Transverse colon (tissue), 4 donors: ENCODE data around the gene OR2S2. TPM values are rescaled to one million over a fixed set of nuclear protein-coding genes. Genes with fewer than 3 reads are reported as not detected.

Source experiments
- DNase-seq: peaks from one replicate; pipeline ENCODE4 v3.0.0-alpha.2; 2019
- H3K27ac ChIP-seq, 4 donors: fragments of 200-600 bp; sonication (generic); 2 replicates each; pipeline ENCODE4 v1.5.1; 2016 to 2018; ENCODE audit warnings: inconsistent platforms in 4 of 4
- H3K27me3 ChIP-seq: fragments of 200-600 bp; sonication (generic); 2 replicates; pipeline ENCODE4 v1.5.1; 2017; ENCODE audit warnings: inconsistent platforms
- H3K36me3 ChIP-seq, 4 donors: fragments of 200-600 bp; sonication (generic); 2 replicates each; pipeline ENCODE4 v1.5.1; 2017 to 2019; ENCODE audit warnings: inconsistent platforms in 4 of 4
- H3K4me1 ChIP-seq, 4 donors: fragments of 200-600 bp; sonication (generic); 2 replicates each; pipeline ENCODE4 v1.5.1; 2017 to 2020; ENCODE audit warnings: inconsistent platforms in 4 of 4
- H3K4me3 ChIP-seq, 4 donors: fragments of 200-600 bp; sonication (generic); 1 replicate in 1 of 4; 2 replicates in 3 of 4; pipeline versions ENCODE4 v1.5.1 to v1.6.1; 2017 to 2019; ENCODE audit warnings: inconsistent platforms in 4 of 4
- H3K9me3 ChIP-seq, 2 donors: fragments of 200-600 bp; sonication (generic); 2 replicates each; pipeline ENCODE4 v1.5.1; 2017 to 2019; ENCODE audit warnings: inconsistent platforms in 2 of 2
- EP300 ChIP-seq: sonication (generic); formaldehyde crosslinking; IDR thresholded peaks from one replicate; pipeline ENCODE4 v1.6.1; 2017; ENCODE audit warnings: antibody characterized with exemption, low read depth
- POLR2A ChIP-seq: fragments of 450-650 bp; IDR thresholded peaks from one replicate; pipeline ENCODE4 v1.6.1; 2016; ENCODE audit warnings: antibody characterized with exemption, mild to moderate bottlenecking, moderate library complexity
- POLR2AphosphoS5 ChIP-seq, 3 donors: sonication (generic); formaldehyde crosslinking; IDR thresholded peaks; one replicate each; pipeline ENCODE4 v1.6.1; 2016; ENCODE audit warnings: antibody characterized with exemption in 3 of 3
- WGBS, 2 donors: methylation state at CpG; one replicate each; pipeline ENCODE4 v1.1.5; 2018; ENCODE audit warnings: low coverage in 1 of 2; 5-methylcytosine and 5-hydroxymethylcytosine counted together
- in situ Hi-C, 4 donors: fragments of 200-750 bp; cut with MboI; loops; one replicate each; pipeline versions ENCODE4 v1.15.0 to v1.15.1; 2017; ENCODE audit warnings: low sequenced_read_pairs in 3 of 4, low pct_ligation_motif_present in 1 of 4, low pct_unique_long_range_greater_than_20kb in 1 of 4
- intact Hi-C: fragments of 100-400 bp; cut with DNase I; formaldehyde crosslinking; loops from one replicate; pipeline ENCODE4 v1.15.1; 2023; ENCODE audit warnings: low total_unique reads
- total RNA-seq, 4 donors: library from RNA; depleted of rRNA; stranded (reverse); fragments of >200 nt; gene quantifications; one replicate each; pipeline ENCODE4 v1.1.0, GENCODE V29; 2016
- TF ChIP-seq, protein P1 (sequence below), 5 experiments: fragments of 200-600 bp in 3 of 5; fragments of 450-650 bp in 2 of 5; sonication (generic) in 3 of 5; IDR thresholded peaks; 1 replicate in 2 of 5; 2 replicates in 3 of 5; pipeline ENCODE4 v1.5.1; 2016 to 2017; ENCODE audit warnings: antibody characterized with exemption in 5 of 5, inconsistent platforms in 3 of 5, mild to moderate bottlenecking in 2 of 5, moderate library complexity in 1 of 5

OR2S2 gene
- total RNA-seq, 4 donors from 2014 or later = not detected

DNA sequence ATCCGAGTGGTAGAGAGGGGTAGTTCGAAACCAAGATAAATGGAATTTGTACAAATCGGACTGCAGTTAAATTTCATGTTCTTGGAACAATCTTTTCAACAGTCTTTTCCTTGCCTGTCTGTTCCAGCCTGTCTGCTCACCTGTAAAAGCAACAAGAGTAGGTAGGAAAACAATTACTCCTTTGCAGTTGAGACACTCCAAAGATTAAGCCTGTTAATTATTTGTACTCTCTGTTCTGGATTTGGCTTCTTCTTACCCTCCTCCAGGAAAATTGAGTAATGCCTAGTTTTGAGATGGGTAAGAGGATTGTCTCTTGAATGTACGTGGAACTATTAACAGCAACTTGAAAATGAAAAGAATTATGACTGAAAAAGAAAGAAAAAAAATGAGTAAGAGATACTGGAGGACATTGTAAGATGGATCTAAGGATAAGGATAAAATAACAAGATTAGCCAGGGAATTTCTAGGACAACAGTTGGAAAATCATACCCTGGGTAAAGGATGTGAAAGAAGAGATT is 24.3 kb downstream of the OR2S2 start:
- Histone ChIP-seq H3K27ac (no peak overlapping the region), H3K9me3 (no peaks in the 10 kb centered on the region), H3K27me3 (no peaks in the 10 kb centered on the region), H3K36me3 (no peaks in the 10 kb centered on the region), H3K4me1 (peaks cover 0 to 4% (median 2%) of the 10 kb centered on the region in 4 donors), H3K4me3 (no peak overlapping the region)
- WGBS, 2 donors = 85 to 93% methylated on average over 4 of the region's 4 CpGs
- in situ Hi-C loops (no loop called here), intact Hi-C loops (no loop called here)
- TF ChIP-seq POLR2A = no peak
- TF ChIP-seq, protein P1, sequence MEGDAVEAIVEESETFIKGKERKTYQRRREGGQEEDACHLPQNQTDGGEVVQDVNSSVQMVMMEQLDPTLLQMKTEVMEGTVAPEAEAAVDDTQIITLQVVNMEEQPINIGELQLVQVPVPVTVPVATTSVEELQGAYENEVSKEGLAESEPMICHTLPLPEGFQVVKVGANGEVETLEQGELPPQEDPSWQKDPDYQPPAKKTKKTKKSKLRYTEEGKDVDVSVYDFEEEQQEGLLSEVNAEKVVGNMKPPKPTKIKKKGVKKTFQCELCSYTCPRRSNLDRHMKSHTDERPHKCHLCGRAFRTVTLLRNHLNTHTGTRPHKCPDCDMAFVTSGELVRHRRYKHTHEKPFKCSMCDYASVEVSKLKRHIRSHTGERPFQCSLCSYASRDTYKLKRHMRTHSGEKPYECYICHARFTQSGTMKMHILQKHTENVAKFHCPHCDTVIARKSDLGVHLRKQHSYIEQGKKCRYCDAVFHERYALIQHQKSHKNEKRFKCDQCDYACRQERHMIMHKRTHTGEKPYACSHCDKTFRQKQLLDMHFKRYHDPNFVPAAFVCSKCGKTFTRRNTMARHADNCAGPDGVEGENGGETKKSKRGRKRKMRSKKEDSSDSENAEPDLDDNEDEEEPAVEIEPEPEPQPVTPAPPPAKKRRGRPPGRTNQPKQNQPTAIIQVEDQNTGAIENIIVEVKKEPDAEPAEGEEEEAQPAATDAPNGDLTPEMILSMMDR (IDR thresholded peaks at IDR 0.05) = no peak
- TF ChIP-seq POLR2AphosphoS5 (IDR thresholded peaks at IDR 0.05) = no peak
- TF ChIP-seq EP300 = no peak
- DNase-seq = no peak

DNA sequence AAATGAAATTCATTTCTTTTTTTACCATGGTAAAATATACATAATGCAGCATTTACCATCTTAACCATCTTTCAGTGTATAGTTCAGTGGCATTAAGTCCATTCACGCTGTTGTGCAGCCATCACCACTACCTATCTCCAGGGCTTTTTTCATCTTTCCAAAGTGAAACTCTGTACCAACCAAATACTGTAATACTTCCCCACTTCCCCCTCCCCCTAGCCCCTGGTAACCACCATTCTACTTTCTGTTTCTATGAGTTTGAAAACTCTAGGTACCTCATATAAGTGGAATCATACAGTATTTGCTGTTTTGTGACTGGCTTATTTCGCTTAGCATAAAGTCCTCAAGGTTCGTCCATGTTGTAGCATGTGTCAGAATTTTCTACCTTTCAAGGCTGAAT is 25.2 kb downstream of the OR2S2 start:
- H3K9me3 ChIP-seq = no peaks in the 10 kb centered on the region
- no peak overlapping the region for H3K27ac ChIP-seq
- in situ Hi-C loops (no loop called here), intact Hi-C loops (no loop called here)
- H3K4me3 ChIP-seq = no peak overlapping the region
- WGBS, 2 donors = 84 to 89% methylated on average over 3 of the region's 3 CpGs
- no peaks in the 10 kb centered on the region for H3K36me3 ChIP-seq
- H3K4me1 ChIP-seq = peaks cover 0 to 4% (median 2%) of the 10 kb centered on the region in 4 donors
- H3K27me3 ChIP-seq = no peaks in the 10 kb centered on the region
- TF ChIP-seq POLR2AphosphoS5 (IDR thresholded peaks at IDR 0.05) (no peak), POLR2A (no peak)
- DNase-seq = no peak

DNA sequence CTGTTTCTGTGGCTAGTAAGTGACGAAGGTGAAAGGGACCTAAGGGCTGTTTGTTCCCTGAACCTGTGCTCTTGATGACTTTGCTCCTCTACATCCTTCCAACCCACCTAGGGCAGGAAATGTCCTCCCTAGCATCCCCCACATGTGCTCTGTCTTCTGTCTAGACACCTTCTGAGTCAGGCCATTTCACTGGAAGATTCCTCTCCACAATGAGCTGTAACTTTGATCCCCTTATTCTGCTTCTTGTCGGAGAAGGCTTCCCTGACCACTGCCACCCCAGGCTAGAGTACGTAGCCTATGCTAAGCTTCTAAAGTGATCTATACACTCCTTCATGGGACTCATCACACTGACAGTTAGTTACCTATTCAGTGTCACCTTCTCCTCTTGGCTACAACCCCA is 27.0 kb downstream of the OR2S2 start:
- H3K27ac ChIP-seq = no peak overlapping the region
- TF ChIP-seq POLR2A = no peak
- no peak for TF ChIP-seq EP300
- no peak for TF ChIP-seq POLR2AphosphoS5 (IDR thresholded peaks at IDR 0.05)
- TF ChIP-seq, protein P1 (IDR thresholded peaks at IDR 0.05) = no peak
- H3K9me3 ChIP-seq = no peaks in the 10 kb centered on the region
- WGBS, 2 donors = 73 to 90% methylated on average over 1 to 3 of the region's 3 CpGs
- DNase-seq = no peak
- in situ Hi-C loops (no loop called here), intact Hi-C loops (no loop called here)
- H3K27me3 ChIP-seq = no peaks in the 10 kb centered on the region
- H3K36me3 ChIP-seq = no peaks in the 10 kb centered on the region
- no peak overlapping the region for H3K4me3 ChIP-seq
- H3K4me1 ChIP-seq = peaks cover 0 to 4% (median 2%) of the 10 kb centered on the region in 4 donors

DNA sequence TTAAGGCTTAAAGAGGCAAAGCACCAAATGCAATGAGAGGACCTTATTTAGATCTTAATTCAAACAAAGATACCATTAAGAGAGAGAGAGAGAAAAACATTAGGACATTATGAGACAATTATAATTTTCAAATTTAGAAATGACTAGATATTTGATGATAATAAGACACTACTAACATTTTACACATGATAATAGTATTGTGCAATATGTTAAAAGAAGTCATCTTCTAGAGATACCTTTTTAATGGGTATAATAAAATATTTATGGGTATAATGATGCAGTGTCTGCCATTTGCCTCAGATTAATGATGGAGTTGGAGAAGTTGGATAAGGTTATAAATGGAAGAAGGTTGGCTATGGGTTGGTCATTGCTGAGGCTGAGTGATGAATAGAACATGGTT is 27.4 kb downstream of the OR2S2 start:
- Histone ChIP-seq H3K4me3 (no peak overlapping the region), H3K9me3 (no peaks in the 10 kb centered on the region), H3K27ac (no peak overlapping the region), H3K36me3 (no peaks in the 10 kb centered on the region), H3K4me1 (peaks cover 0 to 4% (median 2%) of the 10 kb centered on the region in 4 donors), H3K27me3 (no peaks in the 10 kb centered on the region)
- DNase-seq = no peak
- in situ Hi-C loops = no loop called here
- TF ChIP-seq EP300 (no peak), POLR2AphosphoS5 (IDR thresholded peaks at IDR 0.05) (no peak)
- TF ChIP-seq, protein P1 (IDR thresholded peaks at IDR 0.05) = no peak
- intact Hi-C loops = no loop called here

DNA sequence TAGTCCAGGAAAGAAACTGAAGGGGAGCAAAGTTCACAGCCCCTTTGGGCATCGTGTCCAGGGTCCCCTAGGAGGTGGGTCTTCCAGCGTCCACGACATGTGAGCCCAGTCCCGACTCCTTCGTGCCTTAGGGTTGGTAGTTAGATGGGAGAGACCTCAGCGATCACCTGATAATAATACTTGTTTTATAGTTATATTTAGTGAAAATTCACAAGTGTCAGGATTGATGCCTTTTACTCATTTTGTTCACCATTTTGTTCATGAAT is 28.6 kb downstream of the OR2S2 start:
- Histone ChIP-seq H3K27me3 (no peaks in the 10 kb centered on the region), H3K27ac (no peak overlapping the region), H3K4me3 (no peak overlapping the region), H3K36me3 (no peaks in the 10 kb centered on the region), H3K9me3 (no peaks in the 10 kb centered on the region), H3K4me1 (peaks cover 0 to 8% (median 2%) of the 10 kb centered on the region in 4 donors)
- no peak for DNase-seq
- intact Hi-C loops = no loop called here
- TF ChIP-seq EP300 (no peak), POLR2AphosphoS5 (IDR thresholded peaks at IDR 0.05) (no peak), POLR2A (no peak)
- TF ChIP-seq, protein P1 (IDR thresholded peaks at IDR 0.05) = no peak
- in situ Hi-C loops = no loop called here
- 82 to 100% methylated on average over 1 to 6 of the region's 6 CpGs for WGBS, 2 donors
